HepG2 (cell line): ENCODE data around the gene C4orf33.

Source experiments
- FOXM1 ChIP-seq: sonication (generic); formaldehyde crosslinking; IDR thresholded peaks from 2 replicates; pipeline ENCODE4 v1.5.0; 2020; ENCODE audit warnings: missing genetic modification reagents
- GFI1 ChIP-seq: sonication (generic); formaldehyde crosslinking; IDR thresholded peaks from 2 replicates; pipeline ENCODE4 v1.5.0; 2020; ENCODE audit warnings: missing genetic modification reagents, mild to moderate bottlenecking, borderline replicate concordance
- POLR2A ChIP-seq, 2 experiments: IDR thresholded peaks; 2 replicates each; pipeline ENCODE4 v1.6.1; 2011; ENCODE audit warnings: low read depth in 2 of 2, low read length in 2 of 2, mild to moderate bottlenecking in 1 of 2, moderate library complexity in 1 of 2; ENCODE audit not compliant: insufficient read depth in 1 of 2
- TARDBP ChIP-seq: sonication (generic); formaldehyde crosslinking; IDR thresholded peaks from 2 replicates; pipeline ENCODE4 v1.8.0; 2022; ENCODE audit warnings: mild to moderate bottlenecking, missing genetic modification reagents
- ZFX ChIP-seq: sonication (generic); formaldehyde crosslinking; IDR thresholded peaks from 2 replicates; pipeline ENCODE4 v1.4.0; 2020; ENCODE audit warnings: mild to moderate bottlenecking, low read depth, missing genetic modification reagents, moderate library complexity
- ZNF234 ChIP-seq: sonication (generic); formaldehyde crosslinking; conservative IDR thresholded peaks from 2 replicates; pipeline ENCODE4 v1.5.1; 2020; ENCODE audit warnings: mild to moderate bottlenecking, missing genetic modification reagents
- ZNF235 ChIP-seq: sonication (generic); formaldehyde crosslinking; IDR thresholded peaks from 2 replicates; pipeline ENCODE4 v1.8.1; 2023; ENCODE audit warnings: mild to moderate bottlenecking, missing genetic modification reagents, borderline replicate concordance
- ZNF274 ChIP-seq: sonication (generic); formaldehyde crosslinking; IDR thresholded peaks from 2 replicates; pipeline ENCODE4 v1.5.1; 2020; ENCODE audit warnings: mild to moderate bottlenecking, missing genetic modification reagents
- ZNF564 ChIP-seq: sonication (generic); formaldehyde crosslinking; IDR thresholded peaks from 2 replicates; pipeline ENCODE4 v1.8.1; 2023; ENCODE audit warnings: mild to moderate bottlenecking, missing genetic modification reagents
- TF ChIP-seq, protein P1 (sequence below): sonication (generic); formaldehyde crosslinking; IDR thresholded peaks from 2 replicates; pipeline ENCODE4 v1.5.0; 2020; ENCODE audit warnings: mild to moderate bottlenecking, missing genetic modification reagents, moderate library complexity
- TF ChIP-seq, protein P2 (sequence below): sonication (generic); formaldehyde crosslinking; IDR thresholded peaks from 2 replicates; pipeline ENCODE4 v1.4.0; 2020; ENCODE audit warnings: missing genetic modification reagents
- TF ChIP-seq, protein P3 (sequence below): IDR thresholded peaks from 2 replicates; pipeline ENCODE4 v1.6.1; 2016

DNA sequence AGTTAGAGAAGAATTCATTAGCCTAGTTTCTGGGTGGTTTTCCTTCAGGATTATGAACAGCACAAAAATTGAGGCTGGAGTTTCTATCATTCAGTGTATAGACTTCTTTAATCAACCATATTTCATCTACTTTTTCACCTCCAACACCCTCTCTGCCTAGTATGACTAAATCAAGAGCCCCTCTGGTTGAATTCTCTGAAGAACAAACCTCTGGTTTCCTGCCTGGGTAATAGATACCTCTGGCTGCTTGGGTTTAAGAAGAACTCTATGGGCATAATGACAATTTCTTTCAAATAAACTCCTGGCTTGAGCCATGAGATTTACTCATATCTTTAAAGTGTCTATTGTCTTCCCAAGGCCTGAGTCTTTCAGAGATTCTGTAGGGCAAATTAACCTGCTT is 66.5 kb downstream of the C4orf33 start:
- no peak for TF ChIP-seq ZNF235 (CRISPR knock-in tag)
- TF ChIP-seq, protein P1, sequence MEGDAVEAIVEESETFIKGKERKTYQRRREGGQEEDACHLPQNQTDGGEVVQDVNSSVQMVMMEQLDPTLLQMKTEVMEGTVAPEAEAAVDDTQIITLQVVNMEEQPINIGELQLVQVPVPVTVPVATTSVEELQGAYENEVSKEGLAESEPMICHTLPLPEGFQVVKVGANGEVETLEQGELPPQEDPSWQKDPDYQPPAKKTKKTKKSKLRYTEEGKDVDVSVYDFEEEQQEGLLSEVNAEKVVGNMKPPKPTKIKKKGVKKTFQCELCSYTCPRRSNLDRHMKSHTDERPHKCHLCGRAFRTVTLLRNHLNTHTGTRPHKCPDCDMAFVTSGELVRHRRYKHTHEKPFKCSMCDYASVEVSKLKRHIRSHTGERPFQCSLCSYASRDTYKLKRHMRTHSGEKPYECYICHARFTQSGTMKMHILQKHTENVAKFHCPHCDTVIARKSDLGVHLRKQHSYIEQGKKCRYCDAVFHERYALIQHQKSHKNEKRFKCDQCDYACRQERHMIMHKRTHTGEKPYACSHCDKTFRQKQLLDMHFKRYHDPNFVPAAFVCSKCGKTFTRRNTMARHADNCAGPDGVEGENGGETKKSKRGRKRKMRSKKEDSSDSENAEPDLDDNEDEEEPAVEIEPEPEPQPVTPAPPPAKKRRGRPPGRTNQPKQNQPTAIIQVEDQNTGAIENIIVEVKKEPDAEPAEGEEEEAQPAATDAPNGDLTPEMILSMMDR = no peak
- TF ChIP-seq FOXM1 (CRISPR knock-in tag) = no peak
- no peak for TF ChIP-seq ZFX
- no peak for TF ChIP-seq ZNF274 (CRISPR knock-in tag)
- no peak for TF ChIP-seq TARDBP (CRISPR knock-in tag)
- TF ChIP-seq, protein P2, sequence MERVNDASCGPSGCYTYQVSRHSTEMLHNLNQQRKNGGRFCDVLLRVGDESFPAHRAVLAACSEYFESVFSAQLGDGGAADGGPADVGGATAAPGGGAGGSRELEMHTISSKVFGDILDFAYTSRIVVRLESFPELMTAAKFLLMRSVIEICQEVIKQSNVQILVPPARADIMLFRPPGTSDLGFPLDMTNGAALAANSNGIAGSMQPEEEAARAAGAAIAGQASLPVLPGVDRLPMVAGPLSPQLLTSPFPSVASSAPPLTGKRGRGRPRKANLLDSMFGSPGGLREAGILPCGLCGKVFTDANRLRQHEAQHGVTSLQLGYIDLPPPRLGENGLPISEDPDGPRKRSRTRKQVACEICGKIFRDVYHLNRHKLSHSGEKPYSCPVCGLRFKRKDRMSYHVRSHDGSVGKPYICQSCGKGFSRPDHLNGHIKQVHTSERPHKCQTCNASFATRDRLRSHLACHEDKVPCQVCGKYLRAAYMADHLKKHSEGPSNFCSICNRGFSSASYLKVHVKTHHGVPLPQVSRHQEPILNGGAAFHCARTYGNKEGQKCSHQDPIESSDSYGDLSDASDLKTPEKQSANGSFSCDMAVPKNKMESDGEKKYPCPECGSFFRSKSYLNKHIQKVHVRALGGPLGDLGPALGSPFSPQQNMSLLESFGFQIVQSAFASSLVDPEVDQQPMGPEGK = no peak
- TF ChIP-seq ZNF234 (CRISPR knock-in tag) = no peak
- no peak for TF ChIP-seq ZNF564 (CRISPR knock-in tag)
- TF ChIP-seq, protein P3, sequence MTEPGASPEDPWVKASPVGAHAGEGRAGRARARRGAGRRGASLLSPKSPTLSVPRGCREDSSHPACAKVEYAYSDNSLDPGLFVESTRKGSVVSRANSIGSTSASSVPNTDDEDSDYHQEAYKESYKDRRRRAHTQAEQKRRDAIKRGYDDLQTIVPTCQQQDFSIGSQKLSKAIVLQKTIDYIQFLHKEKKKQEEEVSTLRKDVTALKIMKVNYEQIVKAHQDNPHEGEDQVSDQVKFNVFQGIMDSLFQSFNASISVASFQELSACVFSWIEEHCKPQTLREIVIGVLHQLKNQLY = no peak
- TF ChIP-seq GFI1 (CRISPR knock-in tag) = no peak
- TF ChIP-seq POLR2A (IDR thresholded peaks at IDR 0.05; ENCODE audit: insufficient read depth in 1 of 2, low read depth in 2 of 2, low read length in 2 of 2) = no peak
